NCI-H2081 treated with DMSO at 0.1 percent for 48 hours (cell line): ENCODE measurements around the gene NPW.
A peak's percentile ranks its signal among the peaks of the same experiment; 100 is the strongest.

ENCODE experiments used
- DNase-seq: peaks from one replicate; lab custom pipeline; 2025; lab: John Stamatoyannopoulos, UW

NPW gene

DNA sequence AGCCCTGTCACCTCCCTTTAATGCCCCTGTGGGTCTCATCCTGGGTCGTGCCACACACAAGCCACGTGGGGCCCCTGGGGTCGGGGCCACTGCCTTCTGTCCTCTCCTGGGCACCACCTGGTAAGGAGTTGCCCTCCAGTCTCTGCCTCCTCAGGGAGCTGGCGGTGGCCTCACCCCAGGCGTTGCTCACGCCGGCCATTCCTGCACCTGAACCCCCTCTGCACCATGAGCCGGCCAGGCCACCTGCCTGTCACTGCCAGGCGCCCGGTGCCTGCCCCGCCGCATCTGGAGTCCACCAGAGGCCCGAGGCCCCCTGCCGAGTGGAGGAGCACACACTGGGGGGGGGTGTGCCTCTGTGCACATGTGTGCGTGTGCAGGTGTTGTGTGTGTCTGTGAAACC, 17.5 kb downstream of the NPW start:
- DNase-seq = no peak

DNA sequence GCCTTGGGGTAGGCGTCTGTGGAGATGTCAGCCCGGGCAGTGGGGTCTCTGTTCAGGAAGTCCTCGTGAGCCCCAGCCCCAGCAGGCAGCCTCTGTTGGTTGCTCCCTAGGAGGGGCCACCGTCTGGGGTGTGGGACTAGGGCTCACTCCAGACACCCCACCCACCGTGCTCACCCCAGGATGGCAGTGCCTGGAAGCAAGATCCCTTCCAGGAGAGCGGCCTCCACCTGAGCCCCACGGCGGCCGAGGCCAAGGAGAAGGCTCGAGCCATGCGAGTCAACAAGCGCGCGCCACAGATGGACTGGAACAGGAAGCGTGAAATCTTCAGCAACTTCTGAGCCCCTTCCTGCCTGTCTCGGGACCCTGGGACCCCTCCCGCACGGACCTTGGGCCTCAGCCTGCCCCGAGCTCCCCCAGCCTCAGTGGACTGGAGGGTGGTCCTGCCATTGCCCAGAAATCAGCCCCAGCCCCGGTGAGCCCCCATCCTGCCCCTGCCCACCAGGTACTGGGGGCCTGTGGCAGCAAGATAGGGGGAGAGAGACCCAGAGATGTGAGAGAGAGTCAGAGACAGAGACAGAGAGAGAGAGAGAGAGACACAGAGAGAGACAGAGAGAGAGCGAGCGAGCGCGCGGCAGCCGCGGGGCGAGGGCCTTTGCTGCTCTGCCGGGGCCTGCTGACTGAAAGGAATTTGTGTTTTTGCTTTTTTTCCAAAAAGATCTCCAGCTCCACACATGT, 18.2 kb downstream of the NPW start:
- DNase-seq = no peak

DNA sequence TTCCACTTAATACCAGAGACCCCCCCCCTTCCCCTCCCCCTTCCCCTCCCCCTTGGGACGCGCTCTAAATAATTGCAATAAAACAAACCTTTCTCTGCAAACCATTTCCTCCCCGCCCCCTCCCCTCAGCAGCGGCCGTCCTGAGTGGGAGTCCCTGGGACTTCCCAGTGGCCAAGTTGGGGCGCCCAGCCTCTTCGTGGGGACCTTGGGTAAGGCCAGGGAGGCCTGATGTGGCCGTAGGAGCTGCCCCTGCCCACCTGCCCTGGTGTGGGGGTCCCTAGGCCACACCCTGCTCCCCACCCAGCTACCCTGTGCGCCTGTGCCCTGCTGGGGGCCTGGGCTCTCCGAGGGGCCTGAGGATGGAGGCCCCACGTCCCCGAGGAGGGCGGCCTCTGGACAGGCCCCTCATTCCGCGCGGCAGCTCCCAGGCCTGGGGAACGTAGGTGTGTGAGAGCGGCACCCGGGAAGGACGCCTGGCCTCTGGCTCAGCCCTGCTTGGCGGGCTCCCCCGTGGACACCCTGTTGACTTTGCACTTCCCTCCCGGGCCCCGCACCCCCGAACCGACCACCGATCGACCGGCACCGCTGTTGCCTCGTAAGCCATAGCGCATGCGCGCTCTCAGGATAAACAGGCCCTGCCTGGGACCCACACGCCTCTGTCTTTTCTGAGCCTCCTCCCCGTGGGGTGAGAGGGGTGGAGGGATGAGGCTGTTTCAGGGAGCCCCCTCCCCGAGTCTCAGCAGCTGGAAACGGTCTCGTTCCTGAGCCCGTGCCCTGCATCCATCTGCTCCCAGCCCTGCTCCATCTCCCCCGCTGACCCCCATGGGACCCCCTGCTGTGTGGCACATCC, 19.0 kb downstream of the NPW start:
- no peak for DNase-seq

DNA sequence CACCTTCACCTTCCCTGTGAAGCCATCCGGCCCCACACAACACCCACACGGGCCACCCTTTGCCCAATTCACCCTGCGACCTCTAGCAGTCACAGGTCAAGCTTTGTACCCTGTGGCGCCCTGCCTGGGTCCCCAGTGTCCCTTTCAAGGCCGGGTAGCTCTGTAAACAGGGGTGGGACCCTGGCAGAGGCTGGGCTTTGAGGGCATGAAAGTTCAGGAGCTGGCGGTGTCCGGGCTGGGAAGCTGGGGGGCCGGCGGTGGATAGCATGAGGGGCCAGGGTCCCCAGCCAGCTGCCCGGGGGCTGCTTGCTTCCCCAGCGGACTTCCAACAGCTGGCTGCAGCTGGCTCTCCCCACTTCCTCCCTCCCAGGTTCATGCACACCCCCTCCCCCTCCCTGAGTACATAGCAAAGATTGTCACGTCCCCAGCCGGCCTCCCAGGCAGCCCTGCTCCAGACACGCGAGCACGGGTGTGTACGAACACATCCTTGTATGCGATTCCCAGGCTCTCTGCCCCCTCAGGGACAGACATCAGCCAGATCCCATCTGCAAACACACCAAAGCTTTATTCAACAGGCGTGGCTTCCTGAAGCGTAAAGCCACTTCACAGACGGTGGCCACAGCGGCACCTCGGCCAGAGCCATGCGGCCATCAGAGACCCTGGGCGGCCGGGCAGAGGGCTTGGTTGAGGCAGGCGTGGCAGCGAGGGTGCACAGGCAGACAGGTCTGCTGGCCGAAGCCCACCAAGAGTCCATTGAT, 19.9 kb downstream of the NPW start:
- DNase-seq = no peak

DNA sequence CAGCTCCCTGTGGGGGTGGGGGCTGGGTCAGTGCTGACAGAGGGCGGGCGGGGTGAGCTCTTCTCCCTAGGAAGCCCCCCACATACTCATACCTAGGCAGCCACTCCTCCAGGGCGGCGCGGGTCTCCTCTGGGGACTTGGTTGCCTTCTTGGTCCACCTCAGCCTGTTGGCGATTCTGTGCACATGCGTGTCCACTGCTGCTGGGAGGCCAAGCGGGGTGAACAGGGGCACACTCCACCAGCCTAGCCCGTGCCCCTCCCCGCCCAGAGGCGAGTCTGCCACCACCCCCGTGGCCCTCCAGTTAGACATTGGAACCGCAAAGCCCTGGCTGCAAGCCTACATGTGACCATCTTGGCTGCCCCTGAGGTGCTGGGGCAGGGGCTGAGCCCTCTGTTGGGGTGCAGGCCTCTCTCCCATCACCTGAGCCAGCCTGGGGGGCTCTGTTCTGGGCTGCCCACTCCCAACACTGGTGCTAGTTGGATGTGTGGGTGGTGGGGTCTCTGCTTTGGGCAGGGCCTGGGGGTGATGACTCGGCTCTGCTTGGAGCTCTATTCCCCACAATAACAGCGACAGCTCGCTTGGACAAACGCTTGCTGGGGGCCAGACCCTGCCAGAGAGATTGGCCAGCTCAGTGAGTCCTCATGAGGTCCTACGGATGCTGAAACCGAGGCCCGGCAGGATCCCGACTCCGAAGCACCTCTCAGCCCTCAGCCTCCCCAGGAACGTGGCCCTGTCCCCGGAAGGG, 20.6 kb downstream of the NPW start:
- no peak for DNase-seq

DNA sequence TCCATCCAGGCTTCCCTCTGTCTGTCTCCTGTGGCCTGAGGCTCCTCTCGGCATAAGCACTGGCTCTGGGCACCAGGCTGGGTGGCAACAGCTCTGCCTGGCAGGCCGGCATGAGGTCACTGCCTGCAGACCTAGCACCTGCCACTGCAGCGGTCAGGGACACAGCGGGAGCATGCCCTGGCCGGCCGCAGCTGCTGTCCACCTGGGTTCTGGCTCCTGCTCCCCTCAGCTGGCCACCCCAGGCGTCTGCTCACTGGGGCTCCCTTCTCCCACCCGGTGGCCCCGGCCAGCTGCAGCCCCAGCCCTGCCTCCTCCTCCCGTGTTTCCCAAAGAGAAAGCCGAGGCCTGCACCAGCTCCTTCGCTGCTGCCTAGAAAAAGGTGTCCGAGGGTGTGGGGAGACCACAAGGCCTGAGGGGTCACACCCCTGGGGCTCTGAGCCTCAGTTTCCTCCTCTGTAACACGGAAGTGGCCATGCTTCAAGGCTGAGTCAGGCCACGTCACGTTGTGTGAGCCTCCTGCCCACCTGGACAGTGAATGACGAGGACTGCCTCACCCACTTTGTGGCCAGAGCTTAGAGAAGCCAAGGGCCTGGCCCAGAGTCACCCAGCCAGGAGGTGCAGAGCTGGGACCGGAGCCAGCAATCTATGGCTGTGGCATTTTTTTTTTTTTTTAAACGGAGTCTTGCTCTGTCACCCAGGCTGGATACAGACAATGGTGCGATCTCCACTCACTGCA, 21.4 kb downstream of the NPW start:
- no peak for DNase-seq

DNA sequence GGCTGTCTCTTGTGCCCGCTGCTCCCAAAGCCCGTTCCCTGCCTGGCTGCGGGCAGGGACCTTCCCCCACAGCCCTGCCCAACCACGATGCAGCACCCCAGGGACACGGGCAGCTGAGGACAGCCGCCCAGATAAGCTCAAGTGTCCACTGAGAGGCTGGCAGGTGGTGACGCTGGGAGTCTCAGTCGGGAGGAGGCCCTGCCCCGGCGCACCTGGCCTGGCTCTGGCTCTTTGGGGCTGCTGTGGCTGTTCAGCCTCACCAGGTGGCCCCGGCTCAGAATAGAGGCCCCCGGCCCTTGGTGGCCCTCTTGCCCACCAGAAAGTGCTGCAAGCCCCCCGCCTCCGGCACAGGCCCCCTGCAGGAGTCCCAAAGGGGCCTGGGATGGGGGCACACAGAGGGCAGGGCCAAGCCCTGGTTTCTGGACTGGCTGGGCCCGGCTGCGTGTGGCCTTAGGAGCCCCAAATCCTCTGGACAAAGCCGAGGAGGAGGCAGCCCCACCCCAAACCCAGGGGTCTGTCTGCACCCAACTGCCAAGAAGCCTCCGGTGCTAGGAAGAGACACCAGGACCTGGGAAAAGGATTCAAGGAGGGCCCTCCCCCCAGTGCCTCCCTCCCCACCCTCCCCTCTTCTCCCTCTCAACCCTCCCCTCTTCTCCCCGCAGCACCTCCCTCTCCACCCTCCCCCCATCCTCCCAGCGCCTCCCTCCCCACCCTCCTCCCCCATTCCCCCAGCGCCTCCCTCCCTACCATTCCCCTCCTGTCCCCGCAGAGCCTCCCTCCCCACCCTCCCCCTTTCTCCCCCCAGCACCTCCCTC, 22.8 kb downstream of the NPW start:
- DNase-seq = no peak

DNA sequence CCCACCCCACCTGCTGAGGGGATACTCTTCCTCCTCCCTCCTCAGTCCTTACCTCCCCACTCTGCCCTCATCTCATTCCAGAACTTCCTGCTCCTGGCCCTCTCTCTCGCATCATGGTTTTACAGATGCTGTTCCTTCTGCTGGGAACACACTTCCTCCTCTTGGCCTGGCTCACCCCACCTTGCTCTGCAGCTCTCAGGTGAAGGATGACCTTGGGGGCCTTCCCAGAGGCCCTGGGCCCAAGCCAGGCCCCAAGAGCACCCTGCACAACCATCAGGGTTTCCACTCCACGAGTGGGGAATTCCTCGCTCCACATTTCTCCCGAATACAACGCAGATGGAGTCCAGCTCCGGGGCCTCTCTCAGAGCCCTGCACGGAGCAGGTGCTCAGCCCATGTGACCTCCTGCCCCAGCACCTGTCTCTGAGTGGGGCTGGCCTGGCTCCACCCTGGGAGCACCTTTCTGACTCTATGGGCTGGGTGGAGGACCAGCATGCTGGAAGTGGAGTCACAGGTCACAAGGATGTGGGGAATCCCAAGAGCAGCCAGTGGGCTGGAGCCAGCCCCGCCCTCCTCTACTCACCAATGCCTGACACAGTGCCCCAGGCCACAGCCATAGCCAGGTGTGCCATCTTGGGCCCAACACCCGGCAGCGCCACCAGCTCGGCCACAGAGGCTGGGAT, 23.5 kb downstream of the NPW start:
- DNase-seq = no peak

DNA sequence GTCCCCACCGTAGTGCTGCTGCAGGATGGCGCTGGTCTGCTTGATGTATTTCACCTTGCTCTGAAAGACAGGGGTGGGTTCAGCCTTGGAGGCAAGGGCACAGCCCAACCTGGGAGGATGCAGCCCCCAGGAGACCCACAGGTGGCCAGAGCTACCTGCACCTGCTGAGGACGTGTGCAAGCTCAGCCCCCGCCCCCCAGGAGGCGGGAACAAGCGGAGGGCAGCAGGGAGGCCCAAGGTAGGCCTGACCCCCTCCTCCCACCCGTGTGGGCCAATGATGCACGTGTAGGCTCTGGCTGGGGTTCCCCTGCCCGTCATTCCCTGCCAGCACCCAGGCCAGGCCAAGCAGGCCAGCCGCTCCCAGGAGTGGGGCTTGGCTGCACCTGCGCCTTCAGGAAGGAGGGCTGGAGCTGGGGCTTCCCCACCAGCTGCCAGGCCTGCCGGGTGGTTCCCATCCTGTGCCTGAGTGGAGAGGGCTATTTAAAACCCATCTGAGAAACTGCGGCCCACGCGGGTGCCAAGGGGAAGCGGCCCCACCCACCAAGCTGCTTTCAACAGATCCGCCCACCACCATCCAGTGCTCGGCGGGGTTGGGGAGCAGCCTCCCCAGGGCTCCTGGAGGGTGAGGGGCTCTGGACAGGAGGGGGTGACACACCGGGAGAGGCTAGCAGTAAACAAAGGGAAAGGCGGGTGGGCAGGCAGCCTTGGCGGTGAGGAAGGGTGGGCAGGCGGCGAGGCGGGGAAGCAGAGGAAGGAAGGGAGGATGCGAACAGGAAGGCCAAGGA, 24.3 kb downstream of the NPW start:
- no peak for DNase-seq

DNA sequence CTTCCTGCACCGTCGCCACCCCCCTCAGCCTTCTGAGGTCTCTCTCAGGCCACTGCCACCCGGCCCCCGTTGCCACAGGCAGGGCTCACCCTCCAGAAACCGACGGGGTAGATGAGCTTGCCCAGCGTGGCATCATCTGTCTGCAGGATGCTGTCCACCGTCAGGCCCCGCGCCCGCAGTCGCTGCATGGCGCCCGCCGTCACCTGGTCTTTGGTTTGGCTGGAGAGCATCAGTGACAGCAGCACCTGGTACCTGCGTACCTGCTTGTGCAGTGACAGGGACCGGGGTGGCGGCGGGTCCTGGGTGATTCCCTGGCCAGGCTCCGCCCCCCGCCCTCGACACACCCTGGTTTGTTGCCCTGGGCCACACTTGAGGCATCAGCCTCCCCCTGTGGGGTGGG, 25.0 kb downstream of the NPW start:
- no peak for DNase-seq

DNA sequence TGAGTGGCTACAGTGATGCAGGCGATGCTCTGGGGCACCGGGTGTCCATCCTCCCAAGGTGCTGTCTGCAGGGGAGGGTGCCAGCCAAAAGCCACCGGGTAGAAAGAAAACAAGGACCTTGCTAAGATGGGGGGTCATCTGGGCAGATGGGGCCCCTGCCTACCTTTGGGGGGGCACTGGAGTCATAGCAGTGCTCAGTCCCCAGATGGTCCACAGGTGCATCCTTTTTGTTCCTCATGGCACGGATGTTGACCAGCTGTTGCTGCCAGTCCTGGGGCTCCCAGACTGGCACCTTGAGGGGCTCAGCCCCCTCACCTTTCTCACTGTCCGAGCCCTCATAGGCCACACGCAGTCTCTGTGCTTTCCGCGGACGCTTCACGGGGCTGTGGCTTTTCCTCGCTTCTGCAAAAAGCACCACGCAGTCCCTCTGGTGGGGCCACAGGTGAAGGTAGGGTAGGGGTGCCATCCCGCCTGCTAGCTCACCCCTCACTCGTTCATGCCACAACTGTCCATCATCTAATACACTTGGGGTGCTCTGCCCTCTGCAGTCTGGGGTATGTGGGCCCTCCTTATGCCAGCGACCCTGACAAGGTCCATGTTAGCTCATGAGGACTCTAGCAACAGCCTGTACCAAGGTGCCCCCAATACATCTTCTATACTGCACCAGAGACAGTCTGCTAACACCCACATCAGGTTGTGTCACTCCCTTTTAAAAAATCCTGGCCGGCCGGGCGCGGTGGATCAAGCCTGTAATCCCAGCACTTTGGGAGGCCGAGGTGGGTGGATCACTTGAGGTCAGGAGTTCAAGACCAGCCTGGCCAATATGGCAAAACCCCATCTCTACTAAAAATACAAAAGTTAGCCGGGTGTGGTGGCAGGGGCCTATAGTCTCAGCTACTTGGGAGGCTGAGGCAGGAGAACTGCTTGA, 26.6 kb downstream of the NPW start:
- DNase-seq = no peak

DNA sequence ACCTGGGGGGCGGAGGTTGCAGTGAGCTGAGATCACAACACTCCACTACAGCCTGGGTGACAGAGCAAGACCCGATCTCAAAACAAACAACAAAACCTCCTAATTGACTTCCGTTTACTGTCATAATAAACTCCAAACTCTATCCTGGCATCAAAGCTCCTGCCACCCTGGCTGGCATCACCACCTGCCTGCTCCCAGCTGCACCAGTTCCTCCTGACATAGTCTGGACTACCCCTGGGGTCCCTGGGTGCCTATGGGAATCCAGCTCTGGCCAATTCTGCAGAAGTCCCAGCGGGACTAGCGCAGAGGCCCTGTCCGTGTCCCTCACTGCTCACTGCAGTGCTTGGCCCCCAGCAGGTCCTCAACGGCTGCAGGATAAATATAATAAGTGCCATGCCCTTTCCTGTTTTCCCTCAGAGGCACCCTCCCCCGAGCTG, 27.3 kb downstream of the NPW start:
- DNase-seq = no peak

DNA sequence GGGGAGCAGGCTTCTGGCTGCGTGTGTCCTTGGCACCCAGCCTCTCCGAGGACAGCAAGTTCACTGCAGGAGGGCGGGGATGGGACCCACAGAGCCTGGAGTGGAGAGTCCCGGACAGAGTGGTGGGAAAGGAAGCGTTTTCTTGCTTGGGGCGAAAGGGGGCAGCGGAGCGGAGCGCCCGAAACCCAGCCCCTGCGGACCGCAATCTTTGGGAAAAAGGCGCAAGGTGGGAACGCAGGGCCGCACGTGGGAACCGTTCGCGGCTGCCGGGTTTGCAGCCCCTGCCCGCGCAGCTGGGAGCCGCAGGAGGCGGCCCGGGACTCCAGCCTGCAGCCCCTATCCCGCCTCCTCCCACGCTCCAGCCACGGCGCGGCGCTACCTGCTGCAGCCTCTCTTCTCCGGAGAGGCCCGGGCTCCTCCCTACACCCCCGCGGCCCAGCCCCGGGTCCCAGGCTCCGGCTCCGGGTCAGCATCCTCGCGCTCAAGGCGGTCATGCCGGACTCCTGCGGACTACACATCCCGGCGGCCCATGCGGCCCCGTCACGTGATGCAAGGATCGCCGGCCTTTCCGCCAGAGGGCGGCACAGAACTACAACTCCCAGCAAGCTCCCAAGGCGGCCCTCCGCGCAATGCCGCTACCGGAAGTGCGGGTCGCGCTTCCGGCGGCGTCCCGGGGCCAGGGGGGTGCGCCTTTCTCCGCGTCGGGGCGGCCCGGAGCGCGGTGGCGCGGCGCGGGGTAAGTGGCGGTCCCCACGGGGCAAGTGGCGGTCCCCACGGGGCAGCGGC, 27.9 kb downstream of the NPW start, which contains the start of the genes NTHL1 and TSC2:
NTHL1 (minus strand) TSS at position 505 of the 786 bp plus-strand sequence; CDS start at position 494, 11 bp downstream.
TSC2 (plus strand) TSS at position 656 of the 786 bp plus-strand sequence. CDS start 631 bp downstream, outside the sequence.
- DNase-seq = peak; percentile 78

DNA sequence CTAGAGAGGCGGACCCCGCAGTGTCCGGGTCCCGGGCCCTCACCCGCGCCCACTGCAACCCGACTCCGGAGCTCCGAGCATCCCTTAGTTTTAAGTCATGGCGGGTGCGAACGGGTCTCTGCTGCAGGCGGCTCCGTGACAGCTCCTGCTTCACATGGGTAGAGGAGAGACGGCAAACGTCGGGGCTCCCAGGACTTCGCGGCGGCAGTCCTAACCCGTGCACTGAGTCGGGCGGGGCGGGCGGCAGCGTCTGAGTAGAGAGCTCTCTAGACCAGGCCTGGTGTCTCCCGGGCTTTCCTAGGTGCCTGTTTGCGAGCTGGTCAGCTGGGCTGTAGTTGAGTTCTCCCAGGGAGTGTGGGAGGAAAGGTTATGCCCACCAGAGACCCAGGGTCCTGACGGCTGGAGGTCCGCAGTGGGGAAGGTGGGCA, 28.5 kb downstream of the NPW start:
- DNase-seq = no peak

DNA sequence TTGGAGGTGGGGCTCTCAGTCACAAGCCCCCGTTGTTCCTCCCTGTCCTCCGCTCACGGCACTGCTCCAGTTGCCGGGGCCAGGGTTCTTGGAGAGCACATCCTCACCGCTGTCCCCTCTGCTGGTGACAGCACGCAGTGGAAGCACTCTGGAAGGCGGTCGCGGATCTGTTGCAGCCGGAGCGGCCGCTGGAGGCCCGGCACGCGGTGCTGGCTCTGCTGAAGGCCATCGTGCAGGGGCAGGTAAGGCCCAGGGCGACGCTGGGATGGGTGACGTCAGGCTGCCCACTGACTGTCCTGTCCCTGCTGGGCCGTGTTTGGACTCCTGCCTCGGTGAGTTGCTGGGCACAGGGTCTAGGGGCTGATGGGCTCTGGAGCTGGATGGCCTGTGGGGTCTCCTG, 33.6 kb downstream of the NPW start:
- DNase-seq = no peak

DNA sequence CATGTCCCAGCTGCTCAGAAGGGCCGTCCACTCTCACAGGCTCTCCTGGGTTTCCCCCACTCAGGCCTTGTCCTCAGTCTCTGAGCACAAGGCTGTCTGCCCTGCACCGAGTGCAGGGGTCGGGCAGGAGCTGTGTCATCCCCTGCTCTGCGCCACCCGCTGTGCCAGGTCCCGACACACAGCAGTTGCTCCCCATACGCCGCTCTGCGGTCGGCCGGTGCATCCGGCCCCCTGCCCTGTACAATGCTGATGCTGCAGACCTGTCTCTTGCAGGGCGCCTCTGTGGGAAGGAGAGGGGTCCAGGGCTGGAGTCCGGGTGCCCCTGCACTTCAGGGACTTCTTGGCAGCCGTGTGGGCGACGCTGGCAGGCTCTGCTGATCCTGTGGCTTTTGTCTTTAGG, 34.3 kb downstream of the NPW start:
- DNase-seq = no peak
